HEK293 (cell line): ENCODE data around the gene CD79A.
A peak's percentile ranks its signal among the peaks of the same experiment; 100 is the strongest.

Experiments
- EGR2 ChIP-seq: fragments of 450-650 bp; formaldehyde crosslinking; IDR thresholded peaks from 2 replicates; pipeline ENCODE4 v1.5.1; 2016; ENCODE audit warnings: low read depth, missing biosample characterization, missing genetic modification characterization
- ELK4 ChIP-seq: IDR thresholded peaks from 2 replicates; pipeline ENCODE4 v1.6.1; 2011; ENCODE audit warnings: mild to moderate bottlenecking, low read depth, low read length, borderline replicate concordance
- GLIS1 ChIP-seq: fragments of 450-650 bp; formaldehyde crosslinking; IDR thresholded peaks from 2 replicates; pipeline ENCODE4 v1.5.1; 2016; ENCODE audit warnings: missing biosample characterization, missing genetic modification characterization
- KLF9 ChIP-seq: fragments of 450-650 bp; formaldehyde crosslinking; IDR thresholded peaks from 2 replicates; pipeline ENCODE4 v1.5.1; 2016; ENCODE audit warnings: missing biosample characterization, missing genetic modification characterization, low read depth
- OVOL3 ChIP-seq: fragments of 450-650 bp; formaldehyde crosslinking; IDR thresholded peaks from 2 replicates; pipeline ENCODE4 v1.5.1; 2016; ENCODE audit warnings: missing biosample characterization, missing genetic modification characterization
- SP2 ChIP-seq: fragments of 450-650 bp; formaldehyde crosslinking; IDR thresholded peaks from 2 replicates; pipeline ENCODE4 v1.5.1; 2016; ENCODE audit warnings: missing biosample characterization, missing genetic modification characterization
- SP3 ChIP-seq: fragments of 450-650 bp; formaldehyde crosslinking; IDR thresholded peaks from 2 replicates; pipeline ENCODE4 v1.5.1; 2016; ENCODE audit warnings: missing biosample characterization, missing genetic modification characterization
- ZBTB1 ChIP-seq: fragments of 450-650 bp; formaldehyde crosslinking; IDR thresholded peaks from 2 replicates; pipeline ENCODE4 v1.5.1; 2016; ENCODE audit warnings: missing biosample characterization, missing genetic modification characterization
- ZBTB11 ChIP-seq: fragments of 450-650 bp; formaldehyde crosslinking; conservative IDR thresholded peaks from 2 replicates; pipeline ENCODE4 v1.5.1; 2016; ENCODE audit warnings: low read depth, missing biosample characterization, missing genetic modification characterization
- ZBTB17 ChIP-seq: fragments of 450-650 bp; formaldehyde crosslinking; IDR thresholded peaks from 2 replicates; pipeline ENCODE4 v1.5.1; 2016; ENCODE audit warnings: missing biosample characterization, missing genetic modification characterization
- ZFHX2 ChIP-seq: fragments of 450-650 bp; formaldehyde crosslinking; conservative IDR thresholded peaks from 2 replicates; pipeline ENCODE4 v1.5.1; 2016; ENCODE audit warnings: missing biosample characterization, missing genetic modification characterization
- ZNF121 ChIP-seq: fragments of 450-650 bp; formaldehyde crosslinking; IDR thresholded peaks from 2 replicates; pipeline ENCODE4 v1.5.1; 2016; ENCODE audit warnings: missing biosample characterization, missing genetic modification characterization
- ZNF146 ChIP-seq: fragments of 450-650 bp; formaldehyde crosslinking; IDR thresholded peaks from 2 replicates; pipeline ENCODE4 v1.5.1; 2016; ENCODE audit warnings: missing biosample characterization, missing genetic modification characterization
- ZNF148 ChIP-seq: fragments of 450-650 bp; formaldehyde crosslinking; IDR thresholded peaks from 2 replicates; pipeline ENCODE4 v1.5.0; 2017; ENCODE audit warnings: missing biosample characterization, missing genetic modification characterization, borderline replicate concordance
- ZNF169 ChIP-seq: fragments of 450-650 bp; formaldehyde crosslinking; IDR thresholded peaks from 2 replicates; pipeline ENCODE4 v1.5.1; 2016; ENCODE audit warnings: missing biosample characterization, missing genetic modification characterization
- ZNF214 ChIP-seq: fragments of 450-650 bp; formaldehyde crosslinking; IDR thresholded peaks from 2 replicates; pipeline ENCODE4 v1.5.1; 2017; ENCODE audit warnings: missing biosample characterization, mild to moderate bottlenecking, missing genetic modification characterization, borderline replicate concordance
- ZNF223 ChIP-seq: fragments of 450-650 bp; formaldehyde crosslinking; IDR thresholded peaks from 2 replicates; pipeline ENCODE4 v1.5.1; 2016; ENCODE audit warnings: missing biosample characterization, missing genetic modification characterization
- ZNF324 ChIP-seq: fragments of 450-650 bp; formaldehyde crosslinking; IDR thresholded peaks from 2 replicates; pipeline ENCODE4 v1.5.1; 2016; ENCODE audit warnings: missing biosample characterization, missing genetic modification characterization
- ZNF416 ChIP-seq: fragments of 450-650 bp; formaldehyde crosslinking; IDR thresholded peaks from 2 replicates; pipeline ENCODE4 v1.5.1; 2016; ENCODE audit warnings: missing biosample characterization, missing genetic modification characterization
- ZNF426 ChIP-seq: fragments of 450-650 bp; formaldehyde crosslinking; IDR thresholded peaks from 2 replicates; pipeline ENCODE4 v1.5.1; 2017; ENCODE audit warnings: missing biosample characterization, missing genetic modification characterization, mild to moderate bottlenecking, inconsistent platforms, moderate library complexity
- ZNF433 ChIP-seq: fragments of 450-650 bp; formaldehyde crosslinking; IDR thresholded peaks from 2 replicates; pipeline ENCODE4 v1.5.1; 2016; ENCODE audit warnings: missing biosample characterization, missing genetic modification characterization, low read depth
- ZNF521 ChIP-seq: fragments of 450-650 bp; formaldehyde crosslinking; IDR thresholded peaks from 2 replicates; pipeline ENCODE4 v1.5.1; 2017; ENCODE audit warnings: missing biosample characterization, mild to moderate bottlenecking, missing genetic modification characterization
- ZNF580 ChIP-seq: fragments of 450-650 bp; formaldehyde crosslinking; IDR thresholded peaks from 2 replicates; pipeline ENCODE4 v1.5.1; 2016; ENCODE audit warnings: missing biosample characterization, missing genetic modification characterization
- ZNF629 ChIP-seq: fragments of 450-650 bp; formaldehyde crosslinking; IDR thresholded peaks from 2 replicates; pipeline ENCODE4 v1.5.1; 2017; ENCODE audit warnings: missing biosample characterization, missing genetic modification characterization
- ZNF670 ChIP-seq: fragments of 450-650 bp; formaldehyde crosslinking; IDR thresholded peaks from 2 replicates; pipeline ENCODE4 v1.5.1; 2016; ENCODE audit warnings: missing biosample characterization, missing genetic modification characterization, low read depth
- ZNF701 ChIP-seq: fragments of 450-650 bp; formaldehyde crosslinking; IDR thresholded peaks from 2 replicates; pipeline ENCODE4 v1.5.1; 2016; ENCODE audit warnings: missing biosample characterization, missing genetic modification characterization
- ZNF747 ChIP-seq: fragments of 450-650 bp; formaldehyde crosslinking; IDR thresholded peaks from 2 replicates; pipeline ENCODE4 v1.5.1; 2016; ENCODE audit warnings: missing biosample characterization, missing genetic modification characterization
- ZNF777 ChIP-seq: fragments of 450-650 bp; formaldehyde crosslinking; IDR thresholded peaks from 2 replicates; pipeline ENCODE4 v1.5.1; 2017; ENCODE audit warnings: missing biosample characterization, missing genetic modification characterization, borderline replicate concordance
- ZNF785 ChIP-seq: fragments of 450-650 bp; formaldehyde crosslinking; IDR thresholded peaks from 2 replicates; pipeline ENCODE4 v1.5.1; 2016; ENCODE audit warnings: missing biosample characterization, missing genetic modification characterization
- ZNF843 ChIP-seq: fragments of 450-650 bp; formaldehyde crosslinking; IDR thresholded peaks from 2 replicates; pipeline ENCODE4 v1.5.1; 2016; ENCODE audit warnings: missing biosample characterization, missing genetic modification characterization
- TF ChIP-seq, protein P1 (sequence below): fragments of 450-650 bp; formaldehyde crosslinking; IDR thresholded peaks from 2 replicates; pipeline ENCODE4 v1.5.1; 2016; ENCODE audit warnings: missing biosample characterization, missing genetic modification characterization
- TF ChIP-seq, protein P2 (sequence below): fragments of 450-650 bp; formaldehyde crosslinking; IDR thresholded peaks from 2 replicates; pipeline ENCODE4; 2016; ENCODE audit warnings: missing biosample characterization, missing genetic modification characterization

Gene CD79A

GRCh38 chr19:41927497-41928192 lies 50.6 kb downstream of the CD79A start (continued):
- TF ChIP-seq ZNF785 (tag by site-specific recombination): no peak
- no peak for TF ChIP-seq ZNF629 (tag by site-specific recombination)
- no peak for TF ChIP-seq ZNF580 (tag by site-specific recombination)
- peak; percentile 72 for TF ChIP-seq KLF9 (tag by site-specific recombination)
- TF ChIP-seq SP2 (tag by site-specific recombination): peak; percentile 69
- no peak for TF ChIP-seq ZBTB1 (tag by site-specific recombination)
- no peak for TF ChIP-seq ZNF521
- no peak for TF ChIP-seq ZNF747 (tag by site-specific recombination)
- TF ChIP-seq ZNF433 (tag by site-specific recombination): no peak
- no peak for TF ChIP-seq ZNF121
- TF ChIP-seq ZBTB17: no peak
- no peak for TF ChIP-seq ZNF214 (tag by site-specific recombination)
- TF ChIP-seq EGR2: peak; percentile 82
- TF ChIP-seq ZNF777 (tag by site-specific recombination): no peak
- TF ChIP-seq ZNF169 (tag by site-specific recombination): no peak
- TF ChIP-seq ELK4: no peak
- TF ChIP-seq ZNF416 (tag by site-specific recombination): no peak
- no peak for TF ChIP-seq ZNF148 (tag by site-specific recombination)
- no peak for TF ChIP-seq ZNF670 (tag by site-specific recombination)
- TF ChIP-seq ZNF146: no peak
- TF ChIP-seq OVOL3: no peak
- TF ChIP-seq, protein P1, sequence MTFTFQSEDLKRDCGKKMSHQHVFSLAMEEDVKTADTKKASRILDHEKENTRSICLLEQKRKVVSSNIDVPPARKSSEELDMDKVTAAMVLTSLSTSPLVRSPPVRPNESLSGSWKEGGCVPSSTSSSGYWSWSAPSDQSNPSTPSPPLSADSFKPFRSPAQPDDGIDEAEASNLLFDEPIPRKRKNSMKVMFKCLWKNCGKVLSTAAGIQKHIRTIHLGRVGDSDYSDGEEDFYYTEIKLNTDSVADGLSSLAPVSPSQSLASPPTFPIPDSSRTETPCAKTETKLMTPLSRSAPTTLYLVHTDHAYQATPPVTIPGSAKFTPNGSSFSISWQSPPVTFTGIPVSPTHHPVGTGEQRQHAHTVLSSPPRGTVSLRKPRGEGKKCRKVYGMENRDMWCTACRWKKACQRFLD (tag by site-specific recombination): no peak
- TF ChIP-seq ZNF426 (tag by site-specific recombination): no peak
- TF ChIP-seq, protein P2, sequence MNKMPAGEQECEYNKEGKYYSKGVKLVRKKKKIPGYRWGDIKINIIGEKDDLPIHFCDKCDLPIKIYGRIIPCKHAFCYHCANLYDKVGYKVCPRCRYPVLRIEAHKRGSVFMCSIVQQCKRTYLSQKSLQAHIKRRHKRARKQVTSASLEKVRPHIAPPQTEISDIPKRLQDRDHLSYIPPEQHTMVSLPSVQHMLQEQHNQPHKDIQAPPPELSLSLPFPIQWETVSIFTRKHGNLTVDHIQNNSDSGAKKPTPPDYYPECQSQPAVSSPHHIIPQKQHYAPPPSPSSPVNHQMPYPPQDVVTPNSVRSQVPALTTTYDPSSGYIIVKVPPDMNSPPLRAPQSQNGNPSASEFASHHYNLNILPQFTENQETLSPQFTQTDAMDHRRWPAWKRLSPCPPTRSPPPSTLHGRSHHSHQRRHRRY (tag by site-specific recombination): no peak
- TF ChIP-seq SP3 (tag by site-specific recombination): peak; percentile 68
- TF ChIP-seq ZNF324 (tag by site-specific recombination): no peak
- peak; percentile 13; the same call in 1 of the 2 replicates for TF ChIP-seq GLIS1 (tag by site-specific recombination)
- no peak for TF ChIP-seq ZNF701 (tag by site-specific recombination)
- no peak for TF ChIP-seq ZNF843
- peak; percentile 92 for TF ChIP-seq ZFHX2 (tag by site-specific recombination)
- no peak for TF ChIP-seq ZNF223 (tag by site-specific recombination)
- TF ChIP-seq ZBTB11: no peak
